SU-DHL-6 (cell line): ENCODE measurements around the gene SULT1C2.

Experiments used
- H2AFZ ChIP-seq: fragments of 200-600 bp; sonication (generic); 2 replicates; pipeline ENCODE4 v1.6.1; 2014; ENCODE audit warnings: low read depth, mild to moderate bottlenecking, moderate library complexity, mixed read lengths, antibody characterized with exemption, low read length; ENCODE audit not compliant: severe bottlenecking
- H3F3A ChIP-seq: fragments of 200-600 bp; shearing (Covaris generic); 2 replicates; pipeline ENCODE4 v1.6.0; 2016; ENCODE audit warnings: antibody characterized with exemption, mild to moderate bottlenecking; ENCODE audit not compliant: insufficient read depth
- H3K27ac ChIP-seq: fragments of 200-600 bp; sonication (generic); 2 replicates; pipeline ENCODE4 v1.5.1; 2016; ENCODE audit warnings: low read depth, mild to moderate bottlenecking, low read length, moderate library complexity, mixed read lengths
- H3K27me3 ChIP-seq: fragments of 200-600 bp; sonication (generic), shearing (Covaris generic); 2 replicates; pipeline ENCODE4 v1.6.0; 2014; ENCODE audit warnings: mild to moderate bottlenecking, low read length
- H3K36me3 ChIP-seq: fragments of 200-600 bp; sonication (generic); 2 replicates; pipeline ENCODE4 v1.6.1; 2014; ENCODE audit warnings: mild to moderate bottlenecking, low read length, mixed read lengths
- H3K4me2 ChIP-seq: fragments of 300-600, 200-600 bp; shearing (Covaris generic), sonication (generic); 2 replicates; pipeline ENCODE4 v1.6.0; 2014; ENCODE audit warnings: low read length, low read depth, mild to moderate bottlenecking; ENCODE audit not compliant: poor library complexity, severe bottlenecking
- H3K4me3 ChIP-seq: fragments of 200-600 bp; sonication (generic); 2 replicates; pipeline ENCODE4 v1.5.1; 2014; ENCODE audit warnings: antibody characterized with exemption, low read length, mild to moderate bottlenecking, mixed read lengths; ENCODE audit not compliant: insufficient read depth, poor library complexity, severe bottlenecking
- H3K79me2 ChIP-seq: fragments of 200-600 bp; sonication (generic); 2 replicates; pipeline ENCODE4 v1.6.1; 2014; ENCODE audit warnings: mild to moderate bottlenecking, low read length, moderate library complexity; ENCODE audit not compliant: insufficient read depth
- H3K9ac ChIP-seq: fragments of 200-600 bp; sonication (generic); 2 replicates; pipeline ENCODE4 v1.7.0; 2014; ENCODE audit warnings: mild to moderate bottlenecking, low read length
- H3K9me2 ChIP-seq: fragments of 200-600 bp; sonication (generic); replicated peaks from 2 replicates; pipeline ENCODE4 v1.6.1; 2014; ENCODE audit warnings: low read length; ENCODE audit not compliant: insufficient read depth
- H3K9me3 ChIP-seq: fragments of 200-600 bp; sonication (generic); 2 replicates; pipeline ENCODE4 v1.6.1; 2014; ENCODE audit warnings: low read length, mixed read lengths; ENCODE audit not compliant: insufficient read depth
- H4K20me1 ChIP-seq: fragments of 200-600 bp; sonication (generic); 2 replicates; pipeline ENCODE4 v1.6.1; 2014; ENCODE audit warnings: low read depth, mild to moderate bottlenecking, antibody characterized with exemption, low read length, moderate library complexity, mixed read lengths
- CTCF ChIP-seq: fragments of 200-600 bp; sonication (generic); IDR thresholded peaks from one replicate; pipeline ENCODE4 v1.5.1; 2017; ENCODE audit warnings: antibody characterized with exemption, mild to moderate bottlenecking, low read length, moderate library complexity; ENCODE audit not compliant: insufficient read depth, poor library complexity, severe bottlenecking
- EZH2phosphoT487 ChIP-seq: fragments of 200-600 bp; sonication (generic), shearing (Covaris generic); conservative IDR thresholded peaks from 2 replicates; pipeline ENCODE4 v1.6.1; 2018; ENCODE audit warnings: mild to moderate bottlenecking, antibody characterized with exemption, low read length, moderate library complexity, mixed read lengths

Gene SULT1C2

GRCh38 chr2:108270346-108270745, 18.3 kb upstream of the SULT1C2 start:
- Histone ChIP-seq H4K20me1 (no peaks in the 10 kb centered on the region), H2AFZ (no peak overlapping the region), H3K4me3 (no peak overlapping the region), H3K79me2 (no peaks in the 10 kb centered on the region), H3K9me3 (no peaks in the 10 kb centered on the region), H3K9me2 (no peaks in the 10 kb centered on the region), H3F3A (no peaks in the 10 kb centered on the region), H3K36me3 (no peaks in the 10 kb centered on the region), H3K4me2 (no peak overlapping the region), H3K27ac (no peak overlapping the region), H3K9ac (no peak overlapping the region), H3K27me3 (no peaks in the 10 kb centered on the region)
- TF ChIP-seq EZH2phosphoT487 (no peak), CTCF (no peak)

GRCh38 chr2:108270768-108271506, 17.8 kb upstream of the SULT1C2 start:
- Histone ChIP-seq H3K36me3 (no peaks in the 10 kb centered on the region), H3K4me3 (no peak overlapping the region), H2AFZ (no peak overlapping the region), H3K79me2 (no peaks in the 10 kb centered on the region), H3K27me3 (no peaks in the 10 kb centered on the region), H3K4me2 (no peak overlapping the region), H3K9me2 (no peaks in the 10 kb centered on the region), H3K9me3 (no peaks in the 10 kb centered on the region), H4K20me1 (no peaks in the 10 kb centered on the region), H3K27ac (no peak overlapping the region), H3K9ac (no peak overlapping the region), H3F3A (no peaks in the 10 kb centered on the region)
- TF ChIP-seq CTCF (no peak), EZH2phosphoT487 (no peak)

GRCh38 chr2:108271691-108272253, 16.9 kb upstream of the SULT1C2 start:
- H3K79me2 ChIP-seq, result no peaks in the 10 kb centered on the region
- no peak overlapping the region for H3K4me2 ChIP-seq
- H2AFZ ChIP-seq, result no peak overlapping the region
- H3K9me3 ChIP-seq, result no peaks in the 10 kb centered on the region
- H3K36me3 ChIP-seq, result no peaks in the 10 kb centered on the region
- H4K20me1 ChIP-seq, result no peaks in the 10 kb centered on the region
- no peaks in the 10 kb centered on the region for H3K27me3 ChIP-seq
- TF ChIP-seq CTCF (no peak), EZH2phosphoT487 (no peak)
- H3K9ac ChIP-seq, result no peak overlapping the region
- no peak overlapping the region for H3K4me3 ChIP-seq
- no peaks in the 10 kb centered on the region for H3K9me2 ChIP-seq
- H3K27ac ChIP-seq, result no peak overlapping the region
- no peaks in the 10 kb centered on the region for H3F3A ChIP-seq
